Measurements from ENCODE around the gene CACHD1. TPM values are rescaled to one million over a fixed set of nuclear protein-coding genes. Genes with fewer than 3 reads are reported as not detected.
"Not testable (repeated sequence)": the region's sequence is repeated elsewhere in the genome, so short reads cannot be mapped to it uniquely, and the experiment has no call there.

CACHD1 gene
- total RNA-seq, 2 experiments from 2014 or later, result 0.47 to 0.48 TPM

GRCh38 chr1:64712049-64712448 lies 242.1 kb downstream of the CACHD1 start:
- CTCF ChIA-PET, result interaction anchor here (0.6 kb wide), 1 partner anchor 16 kb away, joined by 4 read pairs; no protein-coding TSS in a partner anchor
- no peaks in the 10 kb centered on the region for H3K36me3 Mint-ChIP-seq (ENCODE audit: low read depth)
- H3K27ac Mint-ChIP-seq, result no peak overlapping the region
- H3K27me3 Mint-ChIP-seq, result peaks cover 9% of the 10 kb centered on the region
- no peak overlapping the region for H3K4me3 Mint-ChIP-seq
- H3K9me3 Mint-ChIP-seq, result no peaks in the 10 kb centered on the region
- DNase-seq, result no peak
- no peaks in the 10 kb centered on the region for H3K4me1 Mint-ChIP-seq
- POLR2A ChIA-PET, result no interaction called here

DNA sequence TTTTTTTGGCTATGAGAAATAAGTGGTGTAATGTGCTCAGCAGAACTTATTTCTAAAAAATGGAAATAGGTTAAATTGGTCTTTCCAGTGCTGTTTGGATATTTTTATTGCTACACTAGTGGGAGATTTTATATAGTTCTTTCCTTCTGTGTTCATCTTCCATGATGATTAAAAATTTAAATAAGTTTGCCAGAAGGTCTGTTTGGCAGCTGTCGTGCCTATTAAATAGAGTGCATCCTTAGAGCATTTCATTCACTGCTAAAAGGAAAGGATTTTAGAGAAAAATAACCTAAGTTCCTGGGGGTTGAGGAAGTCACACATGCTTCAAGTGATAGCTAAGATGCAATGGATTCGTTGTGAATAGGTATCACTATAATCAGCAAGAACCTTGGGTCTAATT lies 245.3 kb downstream of the CACHD1 start:
- Mint-ChIP-seq H3K27me3 (peaks cover 7% of the 10 kb centered on the region), H3K9me3 (no peaks in the 10 kb centered on the region), H3K4me3 (no peak overlapping the region), H3K36me3 (ENCODE audit: low read depth) (no peaks in the 10 kb centered on the region), H3K27ac (no peak overlapping the region), H3K4me1 (no peaks in the 10 kb centered on the region)
- CTCF ChIA-PET, result no interaction called here
- DNase-seq, result no peak
- POLR2A ChIA-PET, result no interaction called here

DNA sequence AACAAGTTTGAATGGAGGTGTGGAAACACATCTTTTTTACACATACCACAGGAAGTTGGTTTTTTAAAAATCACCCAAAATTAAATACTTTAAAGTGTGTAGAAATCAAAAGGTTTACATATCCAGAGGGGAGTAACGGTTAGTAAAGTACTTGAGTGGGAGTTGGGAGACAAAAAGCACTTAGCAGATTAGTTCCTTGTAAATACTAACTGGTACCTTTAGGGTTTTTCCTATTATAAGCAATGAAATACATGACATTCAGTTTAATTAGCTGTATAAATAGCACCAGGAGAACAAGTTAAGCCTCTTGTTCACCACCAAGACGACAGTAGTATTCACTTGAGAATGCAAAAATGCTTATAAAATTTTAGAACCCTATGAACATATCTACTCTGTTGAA lies 251.2 kb downstream of the CACHD1 start:
- H3K36me3 Mint-ChIP-seq (ENCODE audit: low read depth), result no peaks in the 10 kb centered on the region
- H3K4me3 Mint-ChIP-seq, result no peak overlapping the region
- ChIA-PET CTCF (no interaction called here), POLR2A (no interaction called here)
- H3K4me1 Mint-ChIP-seq, result no peaks in the 10 kb centered on the region
- no peak for DNase-seq
- H3K27ac Mint-ChIP-seq, result no peak overlapping the region
- H3K9me3 Mint-ChIP-seq, result no peaks in the 10 kb centered on the region
- H3K27me3 Mint-ChIP-seq, result peaks cover 14% of the 10 kb centered on the region

DNA sequence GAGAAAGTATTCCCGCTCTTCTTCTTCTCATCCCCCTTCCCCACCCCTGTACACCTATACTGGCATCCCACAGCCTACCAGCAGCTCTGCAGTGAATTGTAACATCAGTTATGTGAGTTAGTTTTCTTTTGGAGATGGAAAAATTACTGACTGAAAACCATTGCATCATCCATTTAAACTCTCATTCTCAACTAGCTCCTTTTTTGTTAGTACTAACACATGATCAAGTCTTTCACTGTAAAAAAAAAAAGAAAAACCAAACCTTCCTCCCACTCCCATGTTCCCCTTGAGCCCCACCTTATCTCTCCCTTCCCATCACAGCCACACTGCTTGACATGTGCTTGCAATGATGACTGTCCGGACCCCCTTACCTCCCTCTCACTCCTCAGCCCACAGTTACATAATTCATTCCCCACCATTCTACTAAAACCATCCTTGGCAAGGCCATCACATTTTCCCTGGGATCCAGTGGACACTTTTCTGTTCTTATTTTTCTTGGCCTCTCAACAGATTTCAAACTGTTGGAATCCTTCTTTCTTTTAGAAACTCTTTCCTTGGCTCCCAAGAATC lies 251.7 kb downstream of the CACHD1 start:
- CTCF ChIA-PET, result no interaction called here
- Mint-ChIP-seq H3K4me1 (no peaks in the 10 kb centered on the region), H3K27ac (no peak overlapping the region), H3K4me3 (no peak overlapping the region), H3K27me3 (peaks cover 14% of the 10 kb centered on the region), H3K9me3 (no peaks in the 10 kb centered on the region), H3K36me3 (ENCODE audit: low read depth) (no peaks in the 10 kb centered on the region)
- DNase-seq, result no peak
- POLR2A ChIA-PET, result no interaction called here

- Mint-ChIP-seq H3K4me1 (no peaks in the 10 kb centered on the region), H3K27ac (no peak overlapping the region), H3K9me3 (no peaks in the 10 kb centered on the region), H3K27me3 (peaks cover 3% of the 10 kb centered on the region), H3K36me3 (ENCODE audit: low read depth) (no peaks in the 10 kb centered on the region), H3K4me3 (no peak overlapping the region)
- no peak for DNase-seq
- POLR2A ChIA-PET, result no interaction called here
- CTCF ChIA-PET, result interaction anchor here (1.2 kb wide), 1 partner anchor 16 kb away, joined by 4 read pairs; no protein-coding TSS in a partner anchor
Observed at GRCh38 chr1:64727861-64728260, 257.9 kb downstream of the CACHD1 start.

DNA sequence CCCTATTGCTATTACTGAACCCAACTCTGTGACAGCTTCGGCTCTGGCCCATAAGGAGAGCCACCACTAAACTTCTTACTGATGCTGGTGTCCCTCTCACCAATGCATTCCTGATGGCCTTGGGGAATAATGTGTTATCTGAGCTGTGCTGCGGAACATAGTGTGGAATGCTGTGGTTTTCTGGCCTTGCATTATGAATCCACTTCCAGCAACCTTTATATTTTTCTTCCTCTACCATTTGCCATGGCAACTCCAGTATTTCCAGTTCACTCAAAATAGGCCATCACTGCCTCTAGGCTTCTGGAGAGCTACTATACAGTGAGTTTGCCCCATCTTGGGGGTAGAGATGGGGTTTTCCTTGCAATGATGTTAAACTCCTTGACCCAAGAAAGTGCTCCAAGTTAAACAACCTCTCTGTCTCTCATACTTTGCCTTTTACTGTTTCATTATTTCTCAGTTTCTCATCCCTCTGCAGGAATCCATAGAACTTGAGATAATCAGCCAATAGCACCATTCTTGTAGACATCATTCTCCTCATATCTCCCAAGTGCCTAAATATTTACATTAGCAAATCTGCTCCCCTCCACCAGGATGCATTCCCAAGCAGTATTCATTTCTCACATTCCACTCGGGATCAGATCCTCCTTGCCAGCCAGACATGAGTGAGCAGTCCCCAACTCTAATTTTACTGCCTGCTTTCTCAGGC lies 263.8 kb downstream of the CACHD1 start:
- Mint-ChIP-seq H3K4me3 (no peak overlapping the region), H3K27ac (no peak overlapping the region), H3K36me3 (ENCODE audit: low read depth) (no peaks in the 10 kb centered on the region), H3K4me1 (no peaks in the 10 kb centered on the region), H3K9me3 (no peaks in the 10 kb centered on the region), H3K27me3 (no peaks in the 10 kb centered on the region)
- DNase-seq, result no peak
- CTCF ChIA-PET, result interaction anchor here (0.6 to 1.7 kb wide), 2 partner anchors 13 to 601 kb away, joined by 3 read pairs; no protein-coding TSS in a partner anchor
- POLR2A ChIA-PET, result no interaction called here

DNA sequence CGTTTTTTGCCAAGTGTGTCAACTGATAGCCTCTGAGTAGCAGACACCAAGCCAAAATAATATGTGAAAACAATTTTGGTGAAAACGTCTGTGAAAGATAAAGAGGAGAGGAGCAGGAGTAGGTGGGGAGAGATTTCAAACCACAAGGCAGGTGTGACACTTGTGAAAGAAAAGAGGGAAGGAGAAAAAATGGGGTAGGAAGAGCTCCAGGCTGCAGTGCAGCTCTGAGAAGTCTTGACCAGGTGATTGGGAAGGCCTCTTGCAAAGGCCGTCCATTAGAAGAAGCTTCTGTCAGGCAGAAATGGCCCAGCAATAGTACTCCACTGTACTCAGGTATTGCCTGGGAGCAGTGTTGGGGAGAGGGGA lies 264.3 kb downstream of the CACHD1 start:
- ChIA-PET CTCF (interaction anchor here (0.6 to 1.7 kb wide), 2 partner anchors 12 to 601 kb away, joined by 3 read pairs; no protein-coding TSS in a partner anchor), POLR2A (no interaction called here)

GRCh38 chr1:64740687-64741086 lies 270.8 kb downstream of the CACHD1 start:
- H3K27ac Mint-ChIP-seq; H3K36me3 Mint-ChIP-seq (ENCODE audit: low read depth); H3K9me3 Mint-ChIP-seq; DNase-seq; H3K4me3 Mint-ChIP-seq; CTCF ChIA-PET; POLR2A ChIA-PET: not testable (repeated sequence)
- Mint-ChIP-seq H3K27me3 (peaks cover 17% of the 10 kb centered on the region), H3K4me1 (peaks cover 13% of the 10 kb centered on the region)

More for the DNA sequence above, 264.3 kb downstream of the CACHD1 start:
- no peaks in the 10 kb centered on the region for H3K9me3 Mint-ChIP-seq
- no peaks in the 10 kb centered on the region for H3K27me3 Mint-ChIP-seq
- H3K4me1 Mint-ChIP-seq, result no peaks in the 10 kb centered on the region
- DNase-seq, result no peak
- no peak overlapping the region for H3K27ac Mint-ChIP-seq
- no peaks in the 10 kb centered on the region for H3K36me3 Mint-ChIP-seq (ENCODE audit: low read depth)
- no peak overlapping the region for H3K4me3 Mint-ChIP-seq

Small RNA genes within 50 kb of the gene (microRNA-seq; reads per million reads assigned to microRNA genes)
- gene MIR4794 (ENCODE audit: borderline microRNAs expressed, borderline replicate concordance), result not detected

Measured in activated CD4-positive, alpha-beta T cell treated with anti-CD3 and anti-CD28 coated beads, Interleukin-2, amount 10 ng/mL, durations not matched to agents 7 days and 5 days (primary cell).